ENCODE results near the gene PRDM11.
"Not testable (repeated sequence)": the region's sequence is repeated elsewhere in the genome, so short reads cannot be mapped to it uniquely, and the experiment has no call there.

Gene PRDM11

DNA sequence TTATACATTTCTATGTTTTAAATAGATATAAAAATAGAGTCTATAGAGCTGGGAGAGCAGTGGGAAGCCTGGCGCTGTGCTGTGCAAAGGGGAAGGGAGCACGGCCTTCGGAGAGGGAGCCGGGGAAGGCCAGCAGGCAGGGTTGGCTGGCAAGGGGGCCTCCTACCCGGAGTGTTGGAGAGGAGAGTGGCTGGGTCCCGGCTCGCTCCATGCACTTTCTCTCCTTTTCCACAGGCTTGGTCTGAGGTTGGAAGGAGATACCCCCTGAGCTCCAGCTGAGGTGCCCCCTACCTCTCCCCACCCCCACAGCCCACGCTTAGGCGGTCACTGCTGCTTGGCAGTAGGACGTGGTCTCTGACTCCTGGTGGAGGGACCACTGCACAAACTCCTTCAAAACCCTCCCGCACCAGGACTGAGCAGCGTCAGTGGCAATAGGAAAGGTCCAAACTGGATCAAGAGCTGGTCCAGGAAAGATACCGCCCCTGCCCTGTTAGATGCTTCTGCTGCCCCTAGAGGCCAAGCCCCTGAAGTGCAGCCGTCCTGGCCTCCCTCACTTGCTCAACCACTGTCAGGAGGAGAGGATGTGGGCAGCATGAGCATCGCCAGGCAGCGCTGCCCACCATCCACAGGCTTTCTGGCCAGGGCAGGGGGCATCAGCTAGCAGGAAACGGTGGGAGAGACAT lies 86.8 kb downstream of the PRDM11 start:
- DNase-seq (ENCODE audit: low read depth), result peak; percentile 43

- DNase-seq (ENCODE audit: low read depth), result no peak
Observed at GRCh38 chr11:45233804-45234170, 87.3 kb downstream of the PRDM11 start.

GRCh38 chr11:45234306-45235006 lies 88.0 kb downstream of the PRDM11 start:
- DNase-seq (ENCODE audit: low read depth), result no peak

- DNase-seq (ENCODE audit: low read depth), result no peak
Observed at GRCh38 chr11:45237711-45238315, 91.4 kb downstream of the PRDM11 start.

DNA sequence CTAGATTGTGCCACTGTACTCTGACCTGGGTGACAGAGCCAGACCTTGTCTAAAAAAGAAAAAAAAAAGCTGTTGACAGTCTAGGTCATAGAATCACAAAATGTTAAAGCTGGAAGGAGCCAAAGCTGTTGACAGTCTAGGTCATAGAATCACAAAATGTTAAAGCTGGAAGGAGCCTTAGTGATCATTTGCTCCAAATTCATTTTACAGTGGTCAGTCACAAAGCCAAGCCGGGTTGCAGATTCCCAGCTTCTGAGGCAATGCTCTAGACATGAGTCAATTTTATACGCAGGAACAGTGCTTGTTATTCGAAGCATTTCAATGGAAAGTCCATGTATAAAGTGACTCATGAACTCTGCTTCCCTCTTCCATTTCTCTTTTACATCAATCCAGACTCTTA lies 92.3 kb downstream of the PRDM11 start:
- DNase-seq (ENCODE audit: low read depth), result no peak

DNA sequence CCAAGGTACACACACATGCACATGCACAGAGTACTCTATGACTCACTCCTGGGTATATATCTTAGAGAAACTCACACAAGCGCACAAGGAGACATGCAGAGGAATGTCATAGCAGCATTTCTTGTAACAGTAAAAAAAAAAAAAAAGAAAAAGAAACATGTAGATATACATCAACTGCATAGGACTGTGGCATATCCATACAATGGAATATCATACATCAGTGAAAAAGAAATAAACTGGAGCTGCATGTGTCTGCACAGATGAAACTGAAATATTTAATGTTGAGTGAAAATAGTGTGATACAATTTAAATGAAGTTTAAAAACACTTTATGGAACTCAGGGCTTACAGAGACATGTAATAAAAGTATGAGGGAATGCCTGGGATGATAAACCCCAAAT lies 93.3 kb downstream of the PRDM11 start:
- no peak for DNase-seq (ENCODE audit: low read depth)

GRCh38 chr11:45243967-45244366 lies 97.5 kb downstream of the PRDM11 start:
- DNase-seq (ENCODE audit: low read depth), result no peak

- no peak for DNase-seq (ENCODE audit: low read depth)
Observed at GRCh38 chr11:45245218-45246045, 99.0 kb downstream of the PRDM11 start.

DNA sequence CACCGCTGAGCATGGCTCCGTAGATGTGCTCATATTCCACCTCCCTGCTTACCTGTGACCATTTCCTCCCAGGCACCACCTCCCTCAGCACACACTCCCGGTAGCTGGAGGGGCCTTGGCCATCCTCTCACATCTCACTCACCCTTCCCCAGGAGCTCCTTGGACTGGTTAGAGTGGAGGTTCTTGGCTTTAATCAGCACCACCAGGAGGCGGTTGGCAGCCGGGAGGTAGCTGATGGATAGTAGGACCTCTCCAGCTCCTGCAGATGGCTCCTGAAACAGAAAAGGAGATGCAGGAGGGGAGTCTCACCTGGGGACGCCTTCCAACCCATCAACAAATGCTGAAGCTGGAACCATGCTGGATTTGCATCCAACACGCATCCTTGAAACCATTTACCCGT lies 99.8 kb downstream of the PRDM11 start:
- no peak for DNase-seq (ENCODE audit: low read depth)

GRCh38 chr11:45247433-45247832 lies 101.0 kb downstream of the PRDM11 start:
- no peak for DNase-seq (ENCODE audit: low read depth)

GRCh38 chr11:45248501-45249011 lies 102.1 kb downstream of the PRDM11 start:
- no peak for DNase-seq (ENCODE audit: low read depth)

DNA sequence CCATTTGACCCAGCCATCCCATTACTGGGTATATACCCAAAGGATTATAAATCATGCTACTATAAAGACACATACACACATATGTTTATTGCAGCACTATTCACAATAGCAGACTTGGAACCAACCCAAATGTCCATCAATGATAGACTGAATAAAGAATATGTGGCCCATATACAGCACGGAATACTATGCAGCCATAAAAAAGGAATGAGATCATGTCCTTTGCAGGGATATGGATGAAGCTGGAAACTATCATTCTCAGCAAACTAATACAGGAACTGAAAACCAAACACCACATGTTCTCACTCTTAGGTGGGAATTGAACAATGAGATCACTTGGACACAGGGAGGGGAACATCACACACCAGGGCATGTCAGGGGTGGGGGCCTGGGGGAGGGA lies 102.9 kb downstream of the PRDM11 start:
- not testable (repeated sequence) for DNase-seq (ENCODE audit: low read depth)

DNA sequence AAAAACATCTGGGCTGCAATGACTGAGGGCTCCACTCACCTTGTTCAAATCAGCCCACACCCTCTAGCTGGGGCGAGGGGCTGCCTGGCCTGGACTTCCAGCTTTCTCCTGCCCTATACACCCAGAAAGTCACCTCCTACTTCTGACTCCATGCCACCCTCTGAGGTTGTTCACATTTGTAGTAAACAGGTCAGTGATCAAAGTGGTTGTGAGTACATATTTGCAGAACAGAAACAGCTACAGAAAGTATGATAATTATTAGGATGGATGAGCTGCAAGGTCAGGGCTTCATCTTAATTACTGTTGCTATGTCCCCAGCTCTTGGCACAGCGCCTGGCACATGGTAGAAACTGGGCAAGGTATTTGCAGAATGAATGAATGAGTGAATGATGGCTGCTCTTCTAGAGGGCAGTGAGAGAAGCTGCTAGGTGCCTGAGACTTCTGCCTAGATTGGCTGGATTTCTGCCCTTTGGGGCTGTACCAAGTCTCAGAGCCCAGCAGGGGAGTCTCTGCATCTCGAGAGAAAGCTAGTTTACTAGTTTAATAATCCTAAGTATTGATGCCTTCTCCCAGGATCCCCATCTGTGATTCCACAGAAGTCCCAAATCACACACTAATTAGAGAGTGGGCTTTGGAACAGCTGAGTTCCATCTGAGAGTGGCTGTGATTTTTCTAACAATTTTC lies 103.7 kb downstream of the PRDM11 start:
- no peak for DNase-seq (ENCODE audit: low read depth)

- DNase-seq (ENCODE audit: low read depth), result peak; percentile 20
Observed at GRCh38 chr11:45252134-45252856, 105.9 kb downstream of the PRDM11 start.

GRCh38 chr11:45252877-45253276 lies 106.4 kb downstream of the PRDM11 start:
- no peak for DNase-seq (ENCODE audit: low read depth)

DNA sequence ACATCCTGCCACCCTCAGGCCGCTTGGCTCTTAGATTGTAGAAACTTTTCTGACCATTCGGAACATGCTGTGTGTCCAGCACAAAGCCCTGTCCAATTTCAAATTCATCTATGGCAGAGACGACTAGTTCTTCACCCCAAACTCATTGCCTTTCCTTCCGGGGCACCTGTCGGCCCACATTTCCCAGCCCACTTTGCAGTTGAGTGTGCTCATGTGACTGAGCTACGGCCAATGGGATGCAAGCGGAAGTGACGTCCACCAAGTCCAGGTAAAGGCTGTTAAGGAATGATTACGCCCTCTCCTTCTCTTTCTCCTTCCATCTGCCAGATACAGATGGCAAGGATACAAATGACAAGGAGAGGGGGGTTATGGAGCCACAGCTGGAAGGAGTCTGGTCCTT lies 107.2 kb downstream of the PRDM11 start:
- DNase-seq (ENCODE audit: low read depth), result no peak

GRCh38 chr11:45254070-45254469 lies 107.6 kb downstream of the PRDM11 start:
- DNase-seq (ENCODE audit: low read depth), result no peak

DNA sequence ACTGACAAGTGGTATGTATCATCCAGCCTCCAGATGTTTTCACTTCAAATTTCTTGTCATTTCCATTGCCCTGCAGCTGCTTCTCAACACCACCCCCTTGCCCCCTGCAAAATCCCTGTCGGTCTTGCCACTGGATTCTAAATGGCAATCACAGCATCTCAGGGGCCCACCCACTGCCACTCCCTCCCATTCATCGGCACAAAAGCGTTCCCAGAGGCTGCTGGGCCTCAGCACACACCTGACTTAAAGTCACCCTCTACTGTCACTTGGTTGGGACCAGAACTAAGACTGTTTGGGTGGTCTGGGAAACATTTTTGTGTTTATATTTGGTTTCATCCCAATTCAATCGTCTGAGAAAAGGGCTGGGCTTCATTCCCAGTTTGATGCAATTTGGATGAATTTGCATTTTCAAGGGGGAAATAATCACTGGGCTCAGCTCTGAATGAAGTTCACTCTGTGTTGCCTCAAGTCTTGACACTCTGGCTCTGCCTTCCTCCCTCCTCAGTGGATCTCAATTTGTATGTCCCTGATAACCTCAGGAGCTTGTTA lies 112.6 kb downstream of the PRDM11 start:
- DNase-seq (ENCODE audit: low read depth), result no peak

DNA sequence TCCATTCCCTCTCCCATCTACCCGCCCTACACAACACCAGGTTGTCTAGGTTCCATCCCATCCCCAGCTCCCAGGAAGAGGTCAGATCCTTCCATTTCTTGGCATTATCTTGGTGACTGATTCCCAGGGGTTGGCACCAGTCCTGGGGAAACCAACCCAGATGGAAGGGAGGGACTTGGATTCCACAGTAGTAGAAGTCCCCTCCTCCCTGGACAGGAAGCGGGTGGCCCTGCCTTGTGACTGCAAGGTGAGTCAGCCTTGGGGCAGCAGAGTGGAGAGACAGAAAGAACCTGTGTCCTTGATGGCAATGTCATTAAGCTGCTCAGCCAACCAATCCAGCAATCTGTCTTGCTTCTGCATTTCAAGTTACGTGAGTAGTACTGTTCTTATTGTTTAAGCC lies 113.2 kb downstream of the PRDM11 start:
- DNase-seq (ENCODE audit: low read depth), result no peak

- no peak for DNase-seq (ENCODE audit: low read depth)
Observed at GRCh38 chr11:45260071-45260470, 113.6 kb downstream of the PRDM11 start.

GRCh38 chr11:45262900-45263299 lies 116.5 kb downstream of the PRDM11 start:
- no peak for DNase-seq (ENCODE audit: low read depth)
